GM04504 (cell line): ENCODE measurements around the gene ZNF655.
A peak's percentile ranks its signal among the peaks of the same experiment; 100 is the strongest.
"Not testable (repeated sequence)": the region's sequence is repeated elsewhere in the genome, so short reads cannot be mapped to it uniquely, and the experiment has no call there.

ENCODE experiments used
- DNase-seq: peaks from one replicate; pipeline ENCODE4 v3.0.0-alpha.2; 2012; ENCODE audit warnings: low read depth

The ZNF655 gene

GRCh38 chr7:99560834-99561736 is 2.6 kb downstream of the ZNF655 start:
- DNase-seq, result no peak

- DNase-seq, result no peak
These were observed 3.3 kb downstream of the ZNF655 start for GRCh38 chr7:99561737-99562051.

- no peak for DNase-seq
These were observed 3.8 kb downstream of the ZNF655 start for GRCh38 chr7:99562114-99562784.

GRCh38 chr7:99562832-99563231 is 4.4 kb downstream of the ZNF655 start:
- DNase-seq, result peak; percentile 97

- peak; percentile 66 for DNase-seq
These were observed 5.2 kb downstream of the ZNF655 start for GRCh38 chr7:99563650-99564049.

- not testable (repeated sequence) for DNase-seq
These were observed 10.3 kb downstream of the ZNF655 start for GRCh38 chr7:99568770-99569169.

GRCh38 chr7:99571768-99572167 is 13.3 kb downstream of the ZNF655 start:
- DNase-seq, result no peak

- DNase-seq, result no peak
These were observed 14.8 kb downstream of the ZNF655 start for GRCh38 chr7:99573257-99573656.

- no peak for DNase-seq
These were observed 17.8 kb downstream of the ZNF655 start for GRCh38 chr7:99576251-99576650.

- DNase-seq, result no peak
These were observed 21.0 kb downstream of the ZNF655 start for GRCh38 chr7:99579281-99579955.

GRCh38 chr7:99579956-99580777 is 21.7 kb downstream of the ZNF655 start:
- no peak for DNase-seq

GRCh38 chr7:99580778-99581332 is 22.4 kb downstream of the ZNF655 start:
- not testable (repeated sequence) for DNase-seq

- DNase-seq, result no peak
These were observed 30.4 kb downstream of the ZNF655 start for GRCh38 chr7:99588868-99589267.

GRCh38 chr7:99594948-99595745 is 36.7 kb downstream of the ZNF655 start:
- no peak for DNase-seq

- no peak for DNase-seq
These were observed 38.0 kb downstream of the ZNF655 start for GRCh38 chr7:99596408-99596955.

GRCh38 chr7:99597762-99598501 is 39.5 kb downstream of the ZNF655 start, which contains the start of gene TMEM225B:
TMEM225B (plus strand) TSS chr7:99598267; CDS start chr7:99604389, 6,122 bp downstream.
- no peak for DNase-seq

- DNase-seq, result no peak
These were observed 41.4 kb downstream of the ZNF655 start for GRCh38 chr7:99599836-99600235.

- DNase-seq, result no peak
These were observed 43.3 kb downstream of the ZNF655 start for GRCh38 chr7:99601656-99602310.

- no peak for DNase-seq
These were observed 47.1 kb downstream of the ZNF655 start for GRCh38 chr7:99605527-99605926.
